Caki2 (cell line): ENCODE data around the gene MKRN1. TPM values are rescaled to one million over a fixed set of nuclear protein-coding genes. Genes with fewer than 3 reads are reported as not detected.
"Not testable (repeated sequence)": the region's sequence is repeated elsewhere in the genome, so short reads cannot be mapped to it uniquely, and the experiment has no call there.

Experiments used
- DNase-seq: peaks from one replicate; pipeline ENCODE4 v3.0.0-alpha.2; 2015; ENCODE audit warnings: low read depth
- in situ Hi-C: cut with HindIII; loops from 2 replicates; pipeline ENCODE4 v1.10.0; 2016; ENCODE audit warnings: low sequenced_read_pairs, low pct_unique_long_range_greater_than_20kb, mixed read lengths
- total RNA-seq: library from RNA; depleted of rRNA; stranded (reverse); fragments of >200 nt; shearing (Covaris generic); gene quantifications from 2 replicates; pipeline ENCODE4 v1.2.3, GENCODE V29; 2014; ENCODE audit warnings: low replicate concordance; rRNA removed

The MKRN1 gene
- total RNA-seq, result 62.9 and 78.5 TPM in 2 replicates

- DNase-seq, result peak; percentile 97
- in situ Hi-C loops, result no loop called here
Measured at GRCh38 chr7:140479062-140479738, at the start of gene MKRN1. TSS of gene MKRN1 (minus strand) at chr7:140479505. CDS start at chr7:140479344, 161 bp downstream.

GRCh38 chr7:140526787-140527664 is 47.7 kb upstream of the MKRN1 start:
- in situ Hi-C loops, result no loop called here
- no peak for DNase-seq

GRCh38 chr7:140526214-140526613 is 46.9 kb upstream of the MKRN1 start:
- in situ Hi-C loops, result no loop called here
- DNase-seq, result no peak

- in situ Hi-C loops, result no loop called here
Measured at GRCh38 chr7:140525743-140526142, 46.4 kb upstream of the MKRN1 start.

GRCh38 chr7:140521421-140521820 is 42.1 kb upstream of the MKRN1 start:
- in situ Hi-C loops, result no loop called here
- DNase-seq, result no peak

More at GRCh38 chr7:140525743-140526142, 46.4 kb upstream of the MKRN1 start:
- DNase-seq, result peak; percentile 22

GRCh38 chr7:140519007-140519399 is 39.7 kb upstream of the MKRN1 start:
- in situ Hi-C loops, result no loop called here

GRCh38 chr7:140518370-140519006 is 39.2 kb upstream of the MKRN1 start:
- in situ Hi-C loops, result no loop called here
- DNase-seq, result no peak

More at GRCh38 chr7:140519007-140519399, 39.7 kb upstream of the MKRN1 start:
- DNase-seq, result no peak

- peak; percentile 79 for DNase-seq
- in situ Hi-C loops, result no loop called here
Measured at GRCh38 chr7:140517546-140518369, 38.5 kb upstream of the MKRN1 start.

- in situ Hi-C loops, result no loop called here
- DNase-seq, result peak; percentile 26
Measured at GRCh38 chr7:140512317-140513000, 33.2 kb upstream of the MKRN1 start.

- DNase-seq, result no peak
- in situ Hi-C loops, result no loop called here
Measured at GRCh38 chr7:140509789-140510188, 30.5 kb upstream of the MKRN1 start.

GRCh38 chr7:140507556-140507955 is 28.3 kb upstream of the MKRN1 start:
- in situ Hi-C loops, DNase-seq: not testable (repeated sequence)

- DNase-seq, result no peak
- in situ Hi-C loops, result no loop called here
Measured at GRCh38 chr7:140506788-140507464, 27.6 kb upstream of the MKRN1 start.

GRCh38 chr7:140501966-140502365 is 22.7 kb upstream of the MKRN1 start:
- DNase-seq, result no peak
- in situ Hi-C loops, result no loop called here

GRCh38 chr7:140497807-140498206 is 18.5 kb upstream of the MKRN1 start:
- in situ Hi-C loops, DNase-seq: not testable (repeated sequence)

GRCh38 chr7:140497241-140497769 is 18.0 kb upstream of the MKRN1 start:
- in situ Hi-C loops, result no loop called here
- DNase-seq, result no peak

- DNase-seq, result no peak
- in situ Hi-C loops, result no loop called here
Measured at GRCh38 chr7:140495514-140496097, 16.3 kb upstream of the MKRN1 start.
